ENCODE results near the gene PTMS. TPM values are rescaled to one million over a fixed set of nuclear protein-coding genes. Genes with fewer than 3 reads are reported as not detected.

The PTMS gene, protein sequence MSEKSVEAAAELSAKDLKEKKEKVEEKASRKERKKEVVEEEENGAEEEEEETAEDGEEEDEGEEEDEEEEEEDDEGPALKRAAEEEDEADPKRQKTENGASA
- total RNA-seq (100 to 1,000 TPM in 1 of 5 experiments, 10 to 100 TPM in 1, 1 to 10 TPM in 3; 1.4 to 125 (median 3.5) TPM), polyA plus RNA-seq (not detected), total RNA-seq (1.3 reads per million, percentile 2 among the genes with 10 or more reads in this experiment)

GRCh38 chr12:6765634-6766581, at the start of gene PTMS:
Gene PTMS (plus strand): TSS chr12:6766363. CDS start chr12:6766706, 343 bp downstream.
- peaks cover 0 to 2% (median 0%) of the 10 kb centered on the region in 5 donors for H3K36me3 Mint-ChIP-seq
- H3K27ac Mint-ChIP-seq, result peak within 1 kb of the TSS; percentile 12 to 88 (median 62)
- Histone ChIP-seq H3K4me1 (ENCODE audit: control insufficient read depth in 2 of 2, insufficient read depth in 2 of 2, low read length in 2 of 2) (peaks cover 7 to 16% of the 10 kb centered on the region in 2 donors), H3K9me3 (ENCODE audit: control insufficient read depth in 2 of 3, low read length in 3 of 3) (no peaks in the 10 kb centered on the region), H3K36me3 (ENCODE audit: control insufficient read depth in 2 of 3, insufficient read depth in 3 of 3, low read length in 3 of 3) (no peaks in the 10 kb centered on the region), H3K27ac (ENCODE audit: low read depth, low read length) (no peak within 1 kb of the TSS), H3K4me3 (ENCODE audit: low read length) (peak within 1 kb of the TSS; percentile 51), H3K27me3 (ENCODE audit: control insufficient read depth in 2 of 2, insufficient read depth in 2 of 2, low read length in 2 of 2) (no peaks in the 10 kb centered on the region)
- H3K4me3 Mint-ChIP-seq, result peak within 1 kb of the TSS; percentile 82 to 96 (median 88)
- intact Hi-C loops (cut with micrococcal nuclease), result loop anchor here (1.0 to 10.0 kb wide), 2 partner anchors 13 to 189 kb away; partner anchors contain the start of genes MLF2 (in 1 of the 2) and PTPN6 (in 1 of the 2)
- DNase-seq (peak in 1 of 9 donors; percentile 78), ATAC-seq (peak; percentile 1)
- H3K27me3 Mint-ChIP-seq, result peaks cover 5 to 45% (median 26%) of the 10 kb centered on the region in 5 donors
- no peaks in the 10 kb centered on the region for H3K9me3 Mint-ChIP-seq
- peaks cover 22 to 49% (median 33%) of the 10 kb centered on the region in 7 donors for H3K4me1 Mint-ChIP-seq
- CTCF ChIA-PET, result interaction anchor here (0.7 to 3.6 kb wide), 11 partner anchors 9 to 322 kb away, joined by 3 to 24 read pairs (median 6); partner anchors contain the start of genes CD4 and MLF2
- POLR2A ChIA-PET, result interaction anchor here (0.6 to 3.2 kb wide), 14 partner anchors 8 to 357 kb away, joined by 3 to 18 read pairs (median 4); partner anchors contain the start of genes CD4, COPS7A, GPR162 and MLF2

- H3K27ac ChIP-seq (ENCODE audit: low read depth, low read length), result no peak overlapping the region
- no peaks in the 10 kb centered on the region for H3K27me3 ChIP-seq (ENCODE audit: control insufficient read depth in 2 of 2, insufficient read depth in 2 of 2, low read length in 2 of 2)
- Mint-ChIP-seq H3K9me3 (no peaks in the 10 kb centered on the region), H3K4me3 (no peak overlapping the region), H3K27ac (peak overlapping the region in 1 of 9 donors; percentile 12), H3K4me1 (peaks cover 0 to 3% (median 0%) of the 10 kb centered on the region in 7 donors), H3K27me3 (peaks cover 0 to 5% (median 3%) of the 10 kb centered on the region in 5 donors), H3K36me3 (no peaks in the 10 kb centered on the region)
- H3K4me1 ChIP-seq (ENCODE audit: control insufficient read depth in 2 of 2, insufficient read depth in 2 of 2, low read length in 2 of 2), result no peaks in the 10 kb centered on the region
- intact Hi-C loops (cut with micrococcal nuclease), result no loop called here
- ATAC-seq, result no peak
- H3K36me3 ChIP-seq (ENCODE audit: control insufficient read depth in 2 of 3, insufficient read depth in 3 of 3, low read length in 3 of 3), result no peaks in the 10 kb centered on the region
- ChIA-PET CTCF (interaction anchor here (0.6 kb wide), 1 partner anchor 127 kb away, joined by 4 read pairs; no protein-coding TSS in a partner anchor), POLR2A (interaction anchor here (0.7 to 1.0 kb wide), 2 partner anchors 72 to 554 kb away, joined by 3 to 4 read pairs; partner anchors contain the start of gene CD4)
- DNase-seq, result no peak
- H3K4me3 ChIP-seq (ENCODE audit: low read length), result no peak overlapping the region
- no peaks in the 10 kb centered on the region for H3K9me3 ChIP-seq (ENCODE audit: control insufficient read depth in 2 of 3, low read length in 3 of 3)
Observed at GRCh38 chr12:6716874-6717437, 49.2 kb upstream of the PTMS start.

DNA sequence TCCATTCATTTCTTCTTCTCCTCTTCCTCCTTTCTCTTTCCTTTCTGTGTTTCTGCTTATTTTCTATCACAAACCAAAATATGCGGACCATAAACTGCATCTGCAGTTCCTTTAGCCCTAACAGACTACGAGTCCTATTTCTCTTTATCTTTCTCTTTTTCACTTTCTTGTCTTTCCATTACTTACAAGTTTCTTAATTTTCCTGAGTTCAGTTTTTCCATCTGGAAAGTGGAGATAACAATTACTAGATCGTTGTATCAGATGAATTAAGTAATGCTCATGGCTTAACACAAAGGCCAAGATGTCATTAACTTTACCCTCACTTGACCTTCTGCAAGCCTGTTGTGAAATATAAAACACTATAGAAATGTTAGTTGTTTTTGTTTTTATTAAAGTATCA, 43.3 kb upstream of the PTMS start:
- Mint-ChIP-seq H3K4me3 (peak overlapping the region in 2 of 10 donors; percentile 82 to 91), H3K27me3 (no peaks in the 10 kb centered on the region), H3K36me3 (peaks cover 4 to 8% (median 7%) of the 10 kb centered on the region in 5 donors), H3K4me1 (peaks cover 24 to 33% (median 27%) of the 10 kb centered on the region in 7 donors), H3K27ac (peak overlapping the region in 7 of 9 donors; percentile 21 to 98 (median 90)), H3K9me3 (peaks cover 0 to 3% (median 0%) of the 10 kb centered on the region in 11 donors)
- H3K36me3 ChIP-seq (ENCODE audit: control insufficient read depth in 2 of 3, insufficient read depth in 3 of 3, low read length in 3 of 3), result peaks cover 0 to 5% (median 0%) of the 10 kb centered on the region in 3 experiments
- ATAC-seq (no peak), DNase-seq (no peak)
- ChIA-PET CTCF (interaction anchor here (1.1 to 1.6 kb wide), 2 partner anchors 30 to 112 kb away, joined by 5 to 6 read pairs; partner anchors contain the start of gene MLF2), POLR2A (interaction anchor here (0.7 to 3.6 kb wide), 17 partner anchors 10 to 278 kb away, joined by 3 to 67 read pairs (median 4); partner anchors contain the start of genes CD27, CDCA3, MLF2 and USP5)
- H3K4me3 ChIP-seq (ENCODE audit: low read length), result no peak overlapping the region
- H3K27ac ChIP-seq (ENCODE audit: low read depth, low read length), result no peak overlapping the region
- intact Hi-C loops (cut with micrococcal nuclease), result no loop called here
- H3K9me3 ChIP-seq (ENCODE audit: control insufficient read depth in 2 of 3, low read length in 3 of 3), result no peaks in the 10 kb centered on the region
- no peaks in the 10 kb centered on the region for H3K27me3 ChIP-seq (ENCODE audit: control insufficient read depth in 2 of 2, insufficient read depth in 2 of 2, low read length in 2 of 2)
- peaks cover 10 to 11% of the 10 kb centered on the region in 2 donors for H3K4me1 ChIP-seq (ENCODE audit: control insufficient read depth in 2 of 2, insufficient read depth in 2 of 2, low read length in 2 of 2)

GRCh38 chr12:6723607-6724408, 42.4 kb upstream of the PTMS start, which contains the start of gene COPS7A:
Gene COPS7A (plus strand): TSS chr12:6724046. CDS start chr12:6724657, 611 bp downstream.
- POLR2A ChIA-PET, result interaction anchor here (0.6 to 3.6 kb wide), 36 partner anchors 9 to 454 kb away, joined by 3 to 67 read pairs (median 4); partner anchors contain the start of genes C12orf57, CD27, CD4 and CDCA3

DNA sequence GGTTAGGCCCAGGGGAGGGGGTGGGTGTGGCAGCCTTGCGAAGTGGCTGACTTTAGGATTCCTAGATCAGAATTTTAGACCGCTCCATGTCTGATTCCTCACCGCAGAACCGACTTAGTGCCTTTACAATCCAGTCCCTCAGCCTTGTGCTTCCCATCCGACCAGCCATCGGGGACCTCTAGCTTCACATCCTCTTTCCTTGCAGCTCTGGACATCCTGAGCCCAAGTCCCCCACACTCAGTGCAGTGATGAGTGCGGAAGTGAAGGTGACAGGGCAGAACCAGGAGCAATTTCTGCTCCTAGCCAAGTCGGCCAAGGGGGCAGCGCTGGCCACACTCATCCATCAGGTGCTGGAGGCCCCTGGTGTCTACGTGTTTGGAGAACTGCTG, 41.8 kb upstream of the PTMS start:
- H3K27ac Mint-ChIP-seq, result peak overlapping the region; percentile 90 to 98 (median 96)
- H3K4me3 Mint-ChIP-seq, result peak overlapping the region; percentile 80 to 97 (median 92)
- ChIA-PET CTCF (interaction anchor here (0.6 to 3.0 kb wide), 6 partner anchors 25 to 127 kb away, joined by 3 to 11 read pairs (median 4); partner anchors contain the start of genes CDCA3, USP5 and ZNF384), POLR2A (interaction anchor here (0.6 to 3.6 kb wide), 28 partner anchors 8 to 453 kb away, joined by 3 to 67 read pairs (median 4); partner anchors contain the start of genes CD4, CDCA3, ENO2 and MLF2)
- H3K27me3 ChIP-seq (ENCODE audit: control insufficient read depth in 2 of 2, insufficient read depth in 2 of 2, low read length in 2 of 2), result no peaks in the 10 kb centered on the region
- peaks cover 24 to 34% (median 27%) of the 10 kb centered on the region in 7 donors for H3K4me1 Mint-ChIP-seq
- DNase-seq, result peak in 1 of 9 donors; percentile 39
- no peaks in the 10 kb centered on the region for H3K27me3 Mint-ChIP-seq
- intact Hi-C loops (cut with micrococcal nuclease), result loop anchor here (1.0 to 2.0 kb wide), 14 partner anchors 21 to 294 kb away; partner anchors contain the start of genes CHD4 (in 2 of the 2), ING4 (in 2 of the 2), MLF2 (in 2 of the 2) and MRPL51 (in 2 of the 2)
- peaks cover 0 to 3% (median 0%) of the 10 kb centered on the region in 11 donors for H3K9me3 Mint-ChIP-seq
- peak overlapping the region; percentile 63 for H3K4me3 ChIP-seq (ENCODE audit: low read length)
- peaks cover 9 to 21% (median 12%) of the 10 kb centered on the region in 3 experiments for H3K36me3 ChIP-seq (ENCODE audit: control insufficient read depth in 2 of 3, insufficient read depth in 3 of 3, low read length in 3 of 3)
- H3K36me3 Mint-ChIP-seq, result peaks cover 4 to 20% (median 8%) of the 10 kb centered on the region in 5 donors
- peaks cover 10 to 11% of the 10 kb centered on the region in 2 donors for H3K4me1 ChIP-seq (ENCODE audit: control insufficient read depth in 2 of 2, insufficient read depth in 2 of 2, low read length in 2 of 2)
- H3K9me3 ChIP-seq (ENCODE audit: control insufficient read depth in 2 of 3, low read length in 3 of 3), result no peaks in the 10 kb centered on the region
- ATAC-seq, result peak; percentile 13
- peak overlapping the region; percentile 75 for H3K27ac ChIP-seq (ENCODE audit: low read depth, low read length)

More at GRCh38 chr12:6723607-6724408, 42.4 kb upstream of the PTMS start, which contains the start of gene COPS7A:
- Histone ChIP-seq H3K36me3 (ENCODE audit: control insufficient read depth in 2 of 3, insufficient read depth in 3 of 3, low read length in 3 of 3) (peaks cover 3 to 15% (median 6%) of the 10 kb centered on the region in 3 experiments), H3K4me1 (ENCODE audit: control insufficient read depth in 2 of 2, insufficient read depth in 2 of 2, low read length in 2 of 2) (peaks cover 10 to 11% of the 10 kb centered on the region in 2 donors), H3K27me3 (ENCODE audit: control insufficient read depth in 2 of 2, insufficient read depth in 2 of 2, low read length in 2 of 2) (no peaks in the 10 kb centered on the region), H3K4me3 (ENCODE audit: low read length) (peak within 1 kb of the TSS; percentile 63), H3K9me3 (ENCODE audit: control insufficient read depth in 2 of 3, low read length in 3 of 3) (no peaks in the 10 kb centered on the region), H3K27ac (ENCODE audit: low read depth, low read length) (peak within 1 kb of the TSS; percentile 75)
- Mint-ChIP-seq H3K9me3 (peaks cover 0 to 3% (median 0%) of the 10 kb centered on the region in 11 donors), H3K4me3 (peak within 1 kb of the TSS; percentile 80 to 97 (median 92)), H3K27me3 (no peaks in the 10 kb centered on the region), H3K4me1 (peaks cover 24 to 34% (median 27%) of the 10 kb centered on the region in 7 donors), H3K36me3 (peaks cover 4 to 14% (median 7%) of the 10 kb centered on the region in 5 donors), H3K27ac (peak within 1 kb of the TSS; percentile 90 to 98 (median 96))
- DNase-seq (peak; percentile 77 to 94 (median 90)), ATAC-seq (peak; percentile 93)
- intact Hi-C loops (cut with micrococcal nuclease), result loop anchor here (1.0 to 2.0 kb wide), 14 partner anchors 21 to 295 kb away; partner anchors contain the start of genes CHD4 (in 2 of the 2), ING4 (in 2 of the 2), MLF2 (in 2 of the 2) and MRPL51 (in 2 of the 2)
- CTCF ChIA-PET, result interaction anchor here (0.6 to 3.0 kb wide), 9 partner anchors 24 to 128 kb away, joined by 3 to 11 read pairs (median 3); partner anchors contain the start of genes CDCA3, MLF2, USP5 and ZNF384

Measured in naive thymus-derived CD4-positive, alpha-beta T cell (primary cell).